ENCODE measurements around the gene BLNK. TPM values are rescaled to one million over a fixed set of nuclear protein-coding genes. Genes with fewer than 3 reads are reported as not detected.

The BLNK gene
- total RNA-seq (2021; fragmentation: NEBNext Ultra II Directional; extraction: Animal tissue kit (Norgen Biotek cat#: 25700)): not detected
- long read RNA-seq: 0 reads

GRCh38 chr10:96271016-96271815 is at the start of gene BLNK:
BLNK (minus strand) TSS chr10:96271569; CDS start chr10:96271398, 171 bp downstream.
- Mint-ChIP-seq H3K4me3 (no peak within 1 kb of the TSS), H3K27ac (no peak within 1 kb of the TSS), H3K36me3 (ENCODE audit: low read depth) (no peaks in the 10 kb centered on the region), H3K27me3 (ENCODE audit: insufficient read depth) (peaks cover 2% of the 10 kb centered on the region; the same call in 1 of the 2 replicates), H3K4me1 (ENCODE audit: low read depth) (no peaks in the 10 kb centered on the region), H3K9me3 (no peaks in the 10 kb centered on the region)
- peak; percentile 2 for DNase-seq
- no peak for TF ChIP-seq CTCF (IDR thresholded peaks at IDR 0.05)

GRCh38 chr10:96319754-96320474 is 48.5 kb upstream of the BLNK start:
- Mint-ChIP-seq H3K36me3 (ENCODE audit: low read depth) (no peaks in the 10 kb centered on the region), H3K4me3 (no peak overlapping the region), H3K27ac (no peak overlapping the region), H3K9me3 (no peaks in the 10 kb centered on the region), H3K27me3 (ENCODE audit: insufficient read depth) (peaks cover 4% of the 10 kb centered on the region), H3K4me1 (ENCODE audit: low read depth) (no peaks in the 10 kb centered on the region)
- no peak for DNase-seq
- TF ChIP-seq CTCF (IDR thresholded peaks at IDR 0.05): no peak

- Mint-ChIP-seq H3K36me3 (ENCODE audit: low read depth) (no peaks in the 10 kb centered on the region), H3K27me3 (ENCODE audit: insufficient read depth) (peaks cover 4% of the 10 kb centered on the region), H3K27ac (no peak overlapping the region), H3K4me1 (ENCODE audit: low read depth) (no peaks in the 10 kb centered on the region), H3K9me3 (no peaks in the 10 kb centered on the region), H3K4me3 (no peak overlapping the region)
- TF ChIP-seq CTCF (IDR thresholded peaks at IDR 0.05): no peak
- no peak for DNase-seq
Measured at GRCh38 chr10:96317067-96317833, 45.9 kb upstream of the BLNK start.

GRCh38 chr10:96313344-96313743 is 42.0 kb upstream of the BLNK start:
- Mint-ChIP-seq H3K27ac (no peak overlapping the region), H3K4me3 (no peak overlapping the region), H3K9me3 (no peaks in the 10 kb centered on the region), H3K4me1 (ENCODE audit: low read depth) (no peaks in the 10 kb centered on the region), H3K36me3 (ENCODE audit: low read depth) (no peaks in the 10 kb centered on the region), H3K27me3 (ENCODE audit: insufficient read depth) (peaks cover 8% of the 10 kb centered on the region)
- TF ChIP-seq CTCF (IDR thresholded peaks at IDR 0.05): no peak
- DNase-seq: no peak

GRCh38 chr10:96311180-96311715 is 39.9 kb upstream of the BLNK start:
- Mint-ChIP-seq H3K36me3 (ENCODE audit: low read depth) (no peaks in the 10 kb centered on the region), H3K4me1 (ENCODE audit: low read depth) (no peaks in the 10 kb centered on the region), H3K27me3 (ENCODE audit: insufficient read depth) (peaks cover 8% of the 10 kb centered on the region), H3K27ac (no peak overlapping the region), H3K4me3 (no peak overlapping the region), H3K9me3 (no peaks in the 10 kb centered on the region)
- no peak for DNase-seq
- no peak for TF ChIP-seq CTCF (IDR thresholded peaks at IDR 0.05)
